HS-27A (cell line): Measurements from ENCODE around the gene LRRC18.

Source experiments
- DNase-seq: peaks from one replicate; pipeline ENCODE4 v3.0.0-alpha.2; 2012; ENCODE audit warnings: low read depth, missing footprints

LRRC18 gene

DNA sequence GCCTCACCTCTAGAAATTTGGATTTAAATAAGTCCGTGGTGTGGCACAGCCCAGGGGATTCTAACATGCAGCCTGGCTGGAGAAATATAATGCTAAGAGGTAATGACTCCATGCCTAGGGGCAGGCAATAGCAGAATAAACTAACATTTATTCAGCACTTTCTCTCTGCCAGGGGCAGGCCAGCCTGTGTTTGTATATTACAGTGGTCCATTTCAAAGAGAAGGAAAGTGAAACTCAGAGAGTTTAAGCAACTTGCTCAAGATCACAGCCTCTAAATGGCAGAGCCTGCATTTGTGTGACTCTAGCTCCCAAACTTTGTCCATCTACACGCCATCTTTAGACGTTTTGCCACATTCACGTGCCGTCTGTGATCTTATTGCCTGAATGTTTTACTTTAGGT lies 6.7 kb upstream of the LRRC18 start:
- DNase-seq = no peak

DNA sequence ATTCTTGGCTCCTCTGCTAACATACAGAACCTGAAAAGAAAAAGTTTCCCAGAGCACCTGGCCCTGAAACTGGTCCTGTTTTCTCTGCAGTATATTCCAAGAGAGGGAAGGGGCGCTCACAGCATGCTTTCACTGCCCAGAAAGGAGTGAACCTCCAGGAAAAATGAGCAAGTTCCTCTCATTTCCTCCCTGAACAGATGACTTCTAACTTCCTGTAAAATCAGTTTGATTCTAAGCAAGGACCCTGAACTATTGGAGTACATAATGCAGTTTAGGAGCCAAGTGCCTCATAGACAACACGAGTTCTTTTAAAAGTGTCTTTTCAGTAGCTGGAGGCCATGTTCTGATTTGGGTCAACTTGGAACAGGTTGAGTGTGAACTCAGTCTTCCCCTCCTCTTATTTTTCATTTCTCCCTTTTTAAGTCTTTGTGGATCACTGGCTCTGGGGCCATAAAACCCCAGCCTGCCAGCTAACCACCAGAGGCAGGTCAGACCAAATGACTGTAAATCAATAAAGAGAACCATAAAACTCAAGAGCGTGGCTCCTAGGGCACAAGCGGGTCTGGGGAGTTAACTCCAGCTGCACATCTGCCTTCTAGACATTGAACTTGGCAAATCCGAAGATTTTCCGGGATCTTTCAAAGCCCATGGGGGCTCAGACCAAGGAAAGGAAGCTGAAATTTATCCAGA lies 5.9 kb upstream of the LRRC18 start:
- DNase-seq = no peak

DNA sequence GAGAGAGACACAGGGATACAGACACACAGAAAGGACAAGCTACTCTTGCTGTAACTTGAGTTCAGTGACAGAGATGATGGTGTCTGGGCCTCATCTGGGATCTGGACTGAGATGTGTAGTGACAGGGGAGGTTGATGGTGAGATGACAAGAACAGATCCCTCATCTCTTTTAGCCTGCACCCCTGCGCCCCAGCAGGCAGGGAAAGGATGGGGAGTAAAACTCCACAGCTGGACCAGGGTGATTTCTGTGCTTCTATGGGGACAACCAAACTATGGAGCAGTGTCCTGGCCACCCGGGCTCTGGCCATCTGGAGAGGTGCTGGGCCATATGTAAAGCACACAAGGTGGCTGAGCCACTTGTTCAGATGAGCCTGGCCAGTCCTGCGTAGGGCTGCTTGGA lies 4.5 kb upstream of the LRRC18 start:
- no peak for DNase-seq

DNA sequence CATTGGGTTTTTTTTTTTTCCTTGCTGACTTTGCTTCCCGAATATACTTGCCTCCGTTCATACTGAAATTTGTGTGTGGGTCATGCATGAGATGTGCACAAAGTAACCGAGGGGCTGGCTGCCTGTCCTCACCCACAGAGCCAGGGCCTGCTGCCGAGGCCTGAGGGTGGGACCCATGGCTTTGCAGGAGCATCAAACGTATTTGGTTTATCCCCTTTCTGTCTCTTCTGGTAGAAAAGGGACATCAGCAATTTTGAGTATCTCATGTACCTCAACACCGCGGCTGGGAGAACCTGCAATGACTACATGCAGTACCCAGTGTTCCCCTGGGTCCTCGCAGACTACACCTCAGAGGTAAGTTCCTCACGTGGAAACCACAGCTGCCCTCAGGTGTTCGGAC lies 3.5 kb upstream of the LRRC18 start:
- no peak for DNase-seq

DNA sequence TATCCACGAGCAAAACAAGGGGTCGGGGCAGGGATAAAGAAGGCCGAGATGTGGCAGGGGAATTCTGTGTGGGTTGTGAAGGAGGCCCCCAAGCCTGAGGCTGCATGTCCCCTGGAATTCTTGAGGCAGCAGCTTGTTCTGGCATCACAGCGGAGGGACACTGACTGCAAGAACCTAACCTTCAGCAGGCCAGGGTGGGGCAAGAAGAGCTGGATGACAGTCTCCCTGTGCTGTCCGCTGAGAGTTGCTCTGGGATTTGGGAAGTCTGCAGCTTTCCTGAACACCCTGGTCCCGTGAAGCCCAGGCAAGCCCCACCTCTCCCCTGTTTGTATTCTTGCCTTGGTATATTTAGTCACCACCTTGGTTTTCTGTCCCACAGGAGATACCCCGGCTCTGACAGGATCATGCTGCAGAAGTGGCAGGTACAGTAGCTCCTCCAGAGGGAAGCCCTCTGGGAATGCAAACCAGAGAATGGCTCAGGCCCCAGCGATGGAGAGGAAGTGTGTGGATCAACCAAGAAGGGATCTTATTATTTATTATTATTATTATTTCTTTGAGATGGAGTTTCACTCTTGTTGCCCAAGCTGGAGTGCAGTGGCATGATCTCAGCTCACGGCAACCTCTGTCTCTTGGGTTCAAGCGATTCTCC lies 1.9 kb upstream of the LRRC18 start:
- no peak for DNase-seq

DNA sequence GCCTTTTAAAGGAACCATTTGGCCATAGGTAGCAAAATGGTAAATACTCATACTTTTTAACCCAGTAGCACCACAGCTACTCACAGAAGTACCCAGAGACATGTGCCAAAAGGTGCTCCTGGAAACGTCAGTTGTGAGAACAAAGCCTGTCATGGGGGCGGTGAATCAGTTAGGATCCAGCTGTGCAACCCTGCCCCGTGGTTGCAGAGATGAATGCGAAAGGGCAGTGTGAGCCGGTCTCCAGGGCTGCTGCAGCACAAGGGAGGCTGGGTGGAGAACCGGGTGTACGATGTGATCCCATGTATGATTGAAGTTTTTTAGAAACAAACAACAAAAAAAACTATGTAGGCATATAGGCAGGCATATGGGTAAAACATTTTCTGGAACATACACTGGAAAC lies 1.3 kb upstream of the LRRC18 start:
- DNase-seq = no peak

DNA sequence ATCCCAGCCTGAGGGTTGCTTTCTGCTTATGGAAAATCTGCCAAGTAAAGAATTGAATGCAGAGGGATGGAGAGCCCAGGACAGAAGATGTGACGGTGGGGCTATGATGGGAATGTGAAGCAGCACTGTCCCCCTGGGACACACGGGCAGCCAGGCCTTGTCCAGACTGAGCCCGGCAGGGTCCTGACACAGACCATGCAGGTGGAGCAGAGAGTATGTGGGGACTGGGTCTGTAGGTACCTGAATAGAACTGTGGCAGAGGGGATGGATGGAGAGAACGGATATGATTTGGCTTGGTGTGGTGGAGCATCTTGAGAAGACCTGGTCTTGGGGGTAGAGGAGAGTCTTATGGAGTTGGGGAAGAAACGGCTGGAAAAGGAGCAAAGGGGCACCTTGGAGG lies 732 bp upstream of the LRRC18 start:
- no peak for DNase-seq

DNA sequence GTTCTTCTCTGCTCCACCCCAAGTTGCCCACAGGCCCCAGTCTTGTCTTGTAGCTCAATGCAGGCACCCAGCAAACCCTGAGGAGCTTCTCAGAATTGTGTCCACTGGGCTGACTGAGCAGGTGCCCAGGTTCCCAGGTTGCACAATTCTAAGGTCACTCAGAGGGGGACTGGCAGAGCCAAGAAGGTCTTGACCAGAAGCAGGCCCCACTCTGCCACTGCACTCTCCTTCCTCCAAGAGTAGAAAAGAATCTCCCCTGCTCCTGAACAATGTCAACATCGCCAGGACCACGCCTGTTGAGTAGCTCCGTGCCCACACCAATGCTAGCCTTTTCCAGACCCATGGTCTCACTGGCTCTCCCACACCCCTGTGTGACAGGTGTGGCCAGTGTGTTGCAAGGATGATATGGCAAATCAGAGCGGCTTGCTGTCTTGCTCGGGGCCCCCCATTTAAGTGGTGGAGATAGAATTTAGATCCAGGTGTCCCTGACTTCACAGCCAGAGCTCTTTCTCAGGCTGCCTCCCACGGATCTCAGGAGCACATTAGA lies 577 bp downstream of the LRRC18 start:
- no peak for DNase-seq

DNA sequence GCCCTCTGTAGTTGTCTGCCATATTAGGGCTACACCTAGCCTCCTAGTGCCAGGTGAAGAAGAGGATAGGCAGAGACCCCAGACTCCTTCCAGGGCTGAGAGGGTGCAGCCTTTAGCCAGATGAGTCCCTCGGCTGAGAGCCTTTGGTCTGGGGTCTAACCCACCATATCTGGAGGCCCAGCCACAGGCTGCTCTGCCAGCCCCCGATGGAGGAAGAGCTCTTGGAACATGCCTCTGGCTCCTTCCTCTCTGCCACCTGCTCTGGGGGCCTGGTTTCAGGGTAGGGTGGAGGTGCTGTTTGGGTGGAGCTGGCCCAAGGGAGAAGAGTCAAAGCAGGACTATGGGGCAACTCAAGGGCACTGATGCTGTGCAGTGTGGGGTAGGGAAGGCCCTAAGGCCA lies 1.4 kb downstream of the LRRC18 start:
- no peak for DNase-seq

DNA sequence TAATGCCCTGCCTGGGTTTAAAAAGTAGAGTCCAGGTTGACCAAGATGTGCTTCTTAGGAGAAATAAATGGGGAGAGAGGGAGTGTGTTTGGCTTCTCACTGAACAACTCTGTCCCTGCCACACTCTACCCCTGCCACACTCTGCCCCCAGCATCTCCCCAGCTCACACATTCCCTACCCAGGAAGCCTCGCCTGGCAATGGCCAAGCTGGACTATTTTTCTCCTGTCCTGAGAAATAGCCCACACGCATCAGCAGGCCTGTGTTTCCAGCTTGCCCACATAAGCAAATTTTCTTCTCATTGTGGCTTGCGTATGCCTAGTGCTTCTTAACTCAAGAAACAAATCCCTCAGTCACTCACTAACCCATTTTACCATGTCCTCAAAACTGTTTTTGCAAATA lies 1.8 kb downstream of the LRRC18 start:
- DNase-seq = no peak

DNA sequence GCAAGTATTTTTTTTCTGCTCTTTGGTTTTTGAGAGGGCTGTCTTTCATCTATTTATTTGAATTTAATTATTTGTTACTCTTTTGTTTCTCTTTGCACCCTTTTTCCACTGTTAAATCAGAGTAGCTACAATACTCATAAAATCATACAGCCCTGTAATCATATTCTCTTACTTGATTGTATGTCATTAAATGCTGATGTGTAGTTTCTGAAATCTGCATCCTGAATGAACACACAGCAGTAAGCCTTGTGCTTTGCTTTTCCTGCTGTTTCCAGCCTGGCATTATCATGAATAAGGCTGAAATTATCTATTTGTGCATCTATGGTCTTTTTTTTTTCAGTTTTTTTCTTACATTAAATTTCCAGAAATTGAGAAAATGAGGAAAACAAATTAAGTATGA lies 4.1 kb downstream of the LRRC18 start:
- DNase-seq = no peak

DNA sequence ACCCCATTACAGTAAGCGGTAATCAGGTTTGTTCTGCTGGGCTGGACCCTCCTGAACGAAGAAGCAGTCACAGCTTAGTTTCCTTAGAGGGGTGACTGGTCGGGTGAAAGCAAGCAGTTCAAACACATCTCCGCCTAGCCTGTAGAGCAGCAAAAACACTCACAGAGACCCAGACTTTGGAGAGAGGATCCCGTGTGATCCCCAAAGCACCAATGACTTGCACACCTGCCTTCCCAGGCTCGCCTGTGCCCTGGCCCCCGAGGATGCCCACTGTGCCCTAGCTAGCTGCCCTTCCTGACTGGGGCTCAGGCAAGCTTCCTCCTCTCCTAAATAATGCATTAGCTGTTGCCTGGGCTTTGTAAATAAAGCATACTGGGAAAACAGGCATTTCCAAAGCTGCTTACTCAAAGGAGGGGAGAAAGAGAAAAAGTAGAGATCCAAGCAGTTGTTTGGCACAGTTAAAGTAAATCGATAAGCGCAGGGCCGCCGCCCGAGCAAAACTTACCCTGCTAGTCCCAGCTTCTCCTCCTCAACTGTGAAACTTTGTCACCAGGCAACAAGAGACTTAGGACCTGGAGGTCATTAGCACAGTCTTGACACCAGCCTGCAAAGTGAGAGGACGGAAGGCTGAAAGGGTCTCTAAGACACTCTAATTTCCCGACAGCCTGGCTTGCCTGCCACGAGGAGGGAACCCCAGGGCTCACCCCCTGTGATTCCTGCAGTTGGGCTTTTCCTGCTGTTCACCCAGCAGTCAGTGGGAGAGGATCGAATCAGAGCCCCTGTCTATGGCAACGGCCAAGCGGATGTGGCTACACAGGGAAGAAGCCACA lies 4.8 kb downstream of the LRRC18 start:
- DNase-seq = no peak

DNA sequence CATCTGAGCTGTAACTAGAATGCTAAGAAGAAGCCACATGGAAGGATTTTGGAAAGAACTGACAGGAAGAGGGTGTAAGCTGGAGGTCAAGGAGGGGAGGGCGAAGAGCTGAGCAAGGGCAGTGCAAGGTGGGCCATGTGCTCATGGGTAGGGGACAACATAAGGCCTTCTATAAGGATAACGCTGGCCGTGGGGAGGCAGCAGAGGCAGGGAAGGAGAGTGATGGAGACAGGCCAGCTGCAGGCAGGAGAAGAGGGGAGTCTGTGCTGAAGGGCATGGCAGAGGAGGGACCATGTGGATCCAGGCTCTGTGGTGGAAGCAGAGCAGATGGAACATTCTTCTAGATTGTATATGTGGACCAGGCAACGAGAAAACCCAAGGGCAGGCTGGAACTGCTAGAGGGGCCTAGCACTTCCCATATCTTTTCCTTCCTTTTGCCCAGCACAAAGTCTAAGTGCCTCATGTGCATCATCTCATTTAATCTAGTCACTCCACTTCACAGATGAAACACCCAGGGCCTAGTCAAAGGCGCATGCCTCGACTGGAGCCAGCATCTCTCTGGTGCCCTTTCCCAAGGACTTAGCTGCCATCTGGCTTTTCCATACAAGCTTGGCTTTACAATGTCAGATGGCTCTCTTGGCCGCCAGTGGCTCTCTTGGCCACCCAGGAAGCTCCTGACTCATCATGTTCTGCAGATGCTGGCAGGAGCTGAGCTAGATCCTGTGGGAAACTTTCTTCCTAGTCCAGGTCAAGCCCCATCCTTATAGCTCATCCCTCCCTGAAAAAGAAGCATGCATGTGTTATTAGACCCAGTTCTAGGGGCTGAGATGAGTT lies 6.6 kb downstream of the LRRC18 start:
- no peak for DNase-seq

DNA sequence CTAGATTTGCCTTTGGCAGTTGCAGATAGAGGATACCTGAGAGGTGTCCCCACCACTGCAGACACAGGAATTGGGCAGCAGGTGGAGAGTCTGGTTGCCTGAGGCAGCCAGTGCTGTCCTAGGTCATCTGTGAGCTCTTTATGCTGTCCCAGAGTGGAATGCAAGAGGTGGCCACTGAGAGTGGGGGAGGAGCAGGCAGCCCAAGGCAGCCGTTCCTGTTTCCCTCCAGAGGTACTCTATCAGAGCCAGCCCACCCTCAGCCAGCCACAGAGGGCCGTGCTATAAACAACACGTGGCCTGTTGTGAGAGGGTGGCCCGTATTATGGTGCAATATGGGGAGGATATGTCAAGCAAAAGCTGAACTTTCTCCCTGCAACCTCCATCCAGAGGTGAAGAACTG lies 8.5 kb downstream of the LRRC18 start:
- no peak for DNase-seq

DNA sequence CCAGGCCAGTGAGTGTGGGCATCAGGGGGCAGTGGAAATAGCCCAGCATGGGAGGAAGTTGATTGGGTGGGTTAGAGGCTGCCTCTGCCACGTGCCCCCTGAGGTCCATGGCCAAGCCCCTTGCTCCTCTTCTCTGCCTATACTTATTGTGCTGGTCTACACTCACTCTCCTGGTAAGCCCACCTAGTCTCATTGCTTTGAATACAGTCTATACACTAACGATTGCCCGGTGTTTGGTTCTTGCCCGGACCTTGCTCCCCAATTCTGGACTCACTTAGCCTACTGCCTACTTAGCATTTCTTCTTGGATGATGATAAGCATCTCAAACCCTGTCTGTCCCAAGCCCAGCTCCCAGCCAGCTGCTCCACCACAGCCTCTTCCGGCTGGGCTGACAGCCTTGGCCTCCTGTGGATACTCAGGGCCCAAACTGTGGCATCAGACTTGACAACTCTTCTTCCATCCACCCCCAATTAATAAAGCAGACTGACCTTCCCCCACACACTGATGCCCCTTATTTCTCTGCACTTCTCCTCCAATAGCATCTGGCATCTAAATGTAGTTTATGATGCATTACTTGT lies 10.1 kb downstream of the LRRC18 start:
- DNase-seq = no peak

DNA sequence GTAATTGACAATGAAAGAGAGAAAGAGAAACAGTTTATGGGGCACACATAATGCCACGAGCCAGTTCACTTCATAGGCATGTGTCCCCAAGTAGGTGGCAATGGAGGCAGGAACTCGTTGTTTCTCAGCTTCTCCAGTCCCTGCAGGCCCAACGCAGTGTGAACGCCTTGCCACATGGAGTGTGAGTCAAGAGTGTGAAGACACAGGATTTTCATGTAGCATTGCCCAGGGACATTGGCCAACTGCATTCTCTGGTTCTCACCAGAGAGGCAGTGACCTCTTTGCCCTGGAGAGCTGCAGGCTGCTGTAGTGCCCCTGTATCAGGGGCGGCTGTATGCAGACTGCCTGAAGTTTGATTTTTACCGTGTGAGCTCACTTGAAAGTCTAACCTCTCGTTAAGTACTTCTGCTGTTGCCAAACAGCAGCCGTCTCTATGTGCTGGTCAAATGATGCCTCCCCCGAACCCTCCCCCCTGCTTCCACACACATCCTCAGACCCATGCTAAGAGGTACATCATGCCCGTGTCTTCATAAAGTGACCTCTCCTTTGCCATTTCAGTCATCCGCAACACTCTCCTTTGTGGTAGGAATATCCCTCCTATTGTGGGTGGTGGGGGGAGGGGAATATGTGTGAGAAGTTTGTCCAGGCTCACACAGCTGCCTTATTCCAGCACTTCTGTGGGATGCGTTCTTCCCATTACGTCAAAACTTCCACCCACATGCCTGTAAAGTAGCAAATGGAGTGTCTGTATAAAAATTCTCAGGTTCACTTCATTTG lies 12.7 kb downstream of the LRRC18 start:
- DNase-seq = no peak

DNA sequence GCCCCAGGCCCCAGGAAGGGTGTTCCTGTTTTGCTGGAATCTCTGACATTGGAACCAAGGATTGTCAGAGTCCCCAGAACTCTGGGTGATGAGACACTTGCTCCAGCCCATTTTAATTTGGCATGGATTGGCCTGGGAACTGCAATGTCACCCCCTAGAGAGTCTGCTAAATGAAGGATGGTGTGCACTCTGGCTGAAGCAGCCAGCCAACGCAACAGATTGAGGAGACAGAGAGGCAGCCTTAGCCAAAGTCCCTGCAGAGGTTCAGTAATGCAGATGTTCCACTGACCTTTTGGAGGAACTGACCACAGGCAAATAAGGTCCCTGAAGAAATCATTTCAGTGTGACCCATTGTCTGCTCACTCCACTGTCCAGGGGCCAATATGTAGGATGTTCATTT lies 13.4 kb downstream of the LRRC18 start:
- DNase-seq = no peak

DNA sequence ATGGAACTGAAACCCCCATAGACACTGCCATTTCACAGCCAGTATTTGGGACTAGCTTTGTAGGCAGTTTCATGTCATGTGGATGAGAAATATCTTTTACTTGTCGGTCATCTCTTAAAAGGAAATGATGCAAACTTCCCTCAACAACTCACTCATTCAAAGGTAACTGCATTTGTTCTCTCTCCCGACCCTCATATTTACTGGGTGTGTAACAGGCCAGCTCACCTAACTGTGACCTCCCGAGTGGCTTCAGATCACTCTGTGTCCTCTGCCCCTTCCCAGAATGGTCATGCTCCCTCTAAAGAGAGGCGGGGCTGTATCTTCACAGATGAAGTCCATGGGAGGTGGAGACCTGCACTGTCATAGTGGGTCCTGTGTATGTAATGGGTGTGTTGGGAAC lies 14.7 kb downstream of the LRRC18 start:
- DNase-seq = no peak

DNA sequence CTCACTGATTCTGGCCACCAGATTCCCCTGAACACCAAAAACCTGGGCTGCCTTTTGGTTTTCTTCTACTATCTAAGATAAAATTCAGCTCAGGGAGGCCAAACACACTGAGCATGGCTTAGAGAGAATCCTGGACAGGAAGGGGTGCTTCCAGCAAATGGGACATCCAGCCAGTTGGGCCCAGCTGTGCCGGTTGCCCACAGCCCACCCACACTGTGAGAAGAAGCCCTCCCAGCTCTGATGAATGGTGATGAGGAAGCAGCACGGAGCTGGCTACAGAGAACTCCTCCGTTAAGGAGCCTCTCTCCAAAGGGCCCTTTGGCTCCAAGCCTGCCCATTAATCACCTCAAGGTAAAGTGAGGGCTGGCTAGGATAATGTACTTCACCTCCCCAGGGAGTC lies 15.9 kb downstream of the LRRC18 start:
- no peak for DNase-seq

DNA sequence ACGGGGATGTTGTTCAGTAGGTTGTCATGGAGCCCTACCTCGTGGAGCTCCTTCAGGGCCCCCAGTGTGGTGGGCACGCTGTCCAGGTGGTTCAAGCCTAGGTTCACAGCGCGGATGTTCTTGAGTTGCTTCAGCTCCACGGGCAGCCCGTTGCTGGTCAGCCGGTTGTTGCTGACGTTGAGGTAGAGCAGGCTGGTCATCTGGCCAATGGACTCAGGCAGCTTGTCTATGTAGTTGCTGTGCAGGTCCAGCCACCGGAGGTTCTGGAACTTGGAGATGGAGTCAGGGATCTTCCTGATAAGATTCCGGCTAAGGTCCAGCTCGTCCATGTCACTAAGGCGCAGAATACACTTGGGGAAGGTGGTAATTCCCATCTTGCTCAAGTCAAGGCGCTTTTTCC lies 26.0 kb downstream of the LRRC18 start:
- DNase-seq = no peak

DNA sequence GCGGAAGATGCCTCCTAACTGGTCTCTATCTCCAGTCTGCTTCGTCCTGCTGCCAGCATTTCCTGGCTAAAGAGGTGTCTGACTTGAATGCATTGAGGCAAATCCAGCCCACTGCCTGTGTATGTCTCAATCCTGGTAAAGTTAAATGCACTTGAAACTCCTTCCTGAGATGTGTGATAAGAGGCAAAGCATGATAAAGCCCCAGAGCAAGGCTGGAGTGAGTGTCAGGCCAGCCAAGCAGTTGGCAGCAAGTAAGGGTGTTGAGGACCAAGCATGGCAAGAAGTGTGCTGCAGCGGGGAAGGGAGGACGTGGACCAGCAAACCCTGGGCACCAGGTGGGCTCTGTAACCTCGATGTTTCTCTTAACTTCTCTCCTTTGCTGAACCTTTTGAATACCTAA lies 29.1 kb downstream of the LRRC18 start:
- no peak for DNase-seq
